Measurements from ENCODE around the gene UBXN11. TPM values are rescaled to one million over a fixed set of nuclear protein-coding genes. Genes with fewer than 3 reads are reported as not detected.

Gene UBXN11
- total RNA-seq, 1 donor: 5.8 TPM

- Histone ChIP-seq H3K27ac (ENCODE audit: low read depth, low read length) (no peak overlapping the region), H3K4me3 (ENCODE audit: insufficient read depth, low read length) (no peak overlapping the region), H4K20me1 (ENCODE audit: insufficient read depth, low read length) (no peaks in the 10 kb centered on the region), H3K79me2 (ENCODE audit: insufficient read depth, low read length) (no peaks in the 10 kb centered on the region), H3K36me3 (ENCODE audit: insufficient read depth, low read length) (no peaks in the 10 kb centered on the region), H3K4me2 (ENCODE audit: insufficient read depth, low read length) (no peak overlapping the region), H3K27me3 (ENCODE audit: insufficient read depth, low read length) (peaks cover 3% of the 10 kb centered on the region), H3K9me3 (ENCODE audit: low read depth, low read length) (no peaks in the 10 kb centered on the region), H3K4me1 (ENCODE audit: insufficient read depth, low read length) (peaks cover 3% of the 10 kb centered on the region), H2AFZ (ENCODE audit: low read length) (no peak overlapping the region)
- DNase-seq (ENCODE audit: insufficient read length, low spot score, missing footprints): peak; percentile 62
- TF ChIP-seq CTCF (IDR thresholded peaks at IDR 0.05; ENCODE audit: extremely low read depth, low read depth, low read length): no peak
Measured at GRCh38 chr1:26344147-26344920, 37.9 kb upstream of the UBXN11 start.

GRCh38 chr1:26340047-26340481 lies 33.6 kb upstream of the UBXN11 start:
- TF ChIP-seq CTCF (IDR thresholded peaks at IDR 0.05; ENCODE audit: extremely low read depth, low read depth, low read length): no peak
- peaks cover 22% of the 10 kb centered on the region for H3K27me3 ChIP-seq (ENCODE audit: insufficient read depth, low read length)
- H2AFZ ChIP-seq (ENCODE audit: low read length): no peak overlapping the region
- no peaks in the 10 kb centered on the region for H3K9me3 ChIP-seq (ENCODE audit: low read depth, low read length)
- H3K4me3 ChIP-seq (ENCODE audit: insufficient read depth, low read length): no peak overlapping the region
- peaks cover 7% of the 10 kb centered on the region for H3K4me1 ChIP-seq (ENCODE audit: insufficient read depth, low read length)
- no peaks in the 10 kb centered on the region for H3K79me2 ChIP-seq (ENCODE audit: insufficient read depth, low read length)
- H3K36me3 ChIP-seq (ENCODE audit: insufficient read depth, low read length): no peaks in the 10 kb centered on the region
- no peak overlapping the region for H3K27ac ChIP-seq (ENCODE audit: low read depth, low read length)
- peak; percentile 53 for DNase-seq (ENCODE audit: insufficient read length, low spot score, missing footprints)
- H4K20me1 ChIP-seq (ENCODE audit: insufficient read depth, low read length): no peaks in the 10 kb centered on the region
- H3K4me2 ChIP-seq (ENCODE audit: insufficient read depth, low read length): no peak overlapping the region

- no peak overlapping the region for H3K4me2 ChIP-seq (ENCODE audit: insufficient read depth, low read length)
Measured at GRCh38 chr1:26338670-26339069, 32.2 kb upstream of the UBXN11 start.

More at GRCh38 chr1:26338670-26339069, 32.2 kb upstream of the UBXN11 start:
- H3K4me1 ChIP-seq (ENCODE audit: insufficient read depth, low read length): peaks cover 7% of the 10 kb centered on the region
- peaks cover 22% of the 10 kb centered on the region for H3K27me3 ChIP-seq (ENCODE audit: insufficient read depth, low read length)
- no peaks in the 10 kb centered on the region for H3K36me3 ChIP-seq (ENCODE audit: insufficient read depth, low read length)
- H2AFZ ChIP-seq (ENCODE audit: low read length): no peak overlapping the region
- H3K9me3 ChIP-seq (ENCODE audit: low read depth, low read length): no peaks in the 10 kb centered on the region
- no peak overlapping the region for H3K4me3 ChIP-seq (ENCODE audit: insufficient read depth, low read length)
- no peaks in the 10 kb centered on the region for H3K79me2 ChIP-seq (ENCODE audit: insufficient read depth, low read length)
- TF ChIP-seq CTCF (IDR thresholded peaks at IDR 0.05; ENCODE audit: extremely low read depth, low read depth, low read length): no peak
- DNase-seq (ENCODE audit: insufficient read length, low spot score, missing footprints): peak; percentile 83
- H3K27ac ChIP-seq (ENCODE audit: low read depth, low read length): no peak overlapping the region
- no peaks in the 10 kb centered on the region for H4K20me1 ChIP-seq (ENCODE audit: insufficient read depth, low read length)
